ENCODE data around the gene RAMAC. TPM values are rescaled to one million over a fixed set of nuclear protein-coding genes. Genes with fewer than 3 reads are reported as not detected.

The RAMAC gene
- polyA plus RNA-seq, 1 of the 3 experiments (the other 2 are of a cell fraction), result 25.9 TPM

DNA sequence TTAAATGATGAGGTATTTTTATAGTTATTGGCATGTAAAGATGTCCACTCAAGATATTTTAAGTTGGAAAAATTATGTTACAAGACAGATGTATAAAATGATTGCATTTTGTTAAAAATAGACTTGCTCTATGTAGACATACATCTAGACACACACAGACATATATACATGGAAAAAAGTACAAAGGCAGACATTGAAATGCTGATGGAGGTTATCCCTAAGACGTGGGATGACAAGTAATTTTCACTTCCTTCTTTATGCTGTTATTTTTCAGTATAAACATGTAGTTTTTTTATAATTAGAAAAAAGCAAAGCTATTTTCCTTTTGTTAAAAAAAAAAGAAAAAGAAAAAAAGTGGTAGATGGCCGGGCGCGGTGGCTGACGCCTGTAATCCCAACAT lies 40.7 kb upstream of the RAMAC start:
- Histone ChIP-seq H3K27me3 (ENCODE audit: insufficient read depth) (no peaks in the 10 kb centered on the region), H3K9me2 (no peaks in the 10 kb centered on the region), H3K9me3 (no peaks in the 10 kb centered on the region), H3F3A (replicated peaks; ENCODE audit: insufficient read depth) (no peaks in the 10 kb centered on the region), H3K4me3 (ENCODE audit: low read depth in 2 of 2, low read length in 1 of 2) (no peak overlapping the region), H4K20me1 (ENCODE audit: insufficient read depth) (no peaks in the 10 kb centered on the region), H3K79me2 (ENCODE audit: insufficient read depth) (no peaks in the 10 kb centered on the region), H3K9ac (no peak overlapping the region), H3K27ac (ENCODE audit: low read depth in 2 of 2, low read length in 1 of 2) (no peak overlapping the region), H3K4me1 (ENCODE audit: control insufficient read depth in 1 of 2, insufficient read depth in 2 of 2, low read depth in 1 of 2, low read length in 1 of 2) (no peaks in the 10 kb centered on the region), H3K36me3 (replicated peaks in 1 of 2; ENCODE audit: control insufficient read depth in 1 of 2, insufficient read depth in 2 of 2, low read length in 1 of 2) (no peaks in the 10 kb centered on the region), H2AFZ (ENCODE audit: low read depth) (no peak overlapping the region), H3K4me2 (no peak overlapping the region)
- CTCF ChIA-PET, result no interaction called here
- no peak for DNase-seq
- TF ChIP-seq, protein P1, sequence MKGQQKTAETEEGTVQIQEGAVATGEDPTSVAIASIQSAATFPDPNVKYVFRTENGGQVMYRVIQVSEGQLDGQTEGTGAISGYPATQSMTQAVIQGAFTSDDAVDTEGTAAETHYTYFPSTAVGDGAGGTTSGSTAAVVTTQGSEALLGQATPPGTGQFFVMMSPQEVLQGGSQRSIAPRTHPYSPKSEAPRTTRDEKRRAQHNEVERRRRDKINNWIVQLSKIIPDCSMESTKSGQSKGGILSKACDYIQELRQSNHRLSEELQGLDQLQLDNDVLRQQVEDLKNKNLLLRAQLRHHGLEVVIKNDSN (IDR thresholded peaks at IDR 0.05; ENCODE audit: borderline replicate concordance, low read depth), result no peak
- POLR2A ChIA-PET, result no interaction called here
- WGBS (ENCODE audit: low lambda C conversion rate), result 92% methylated on average over 5 of the region's 5 CpGs

DNA sequence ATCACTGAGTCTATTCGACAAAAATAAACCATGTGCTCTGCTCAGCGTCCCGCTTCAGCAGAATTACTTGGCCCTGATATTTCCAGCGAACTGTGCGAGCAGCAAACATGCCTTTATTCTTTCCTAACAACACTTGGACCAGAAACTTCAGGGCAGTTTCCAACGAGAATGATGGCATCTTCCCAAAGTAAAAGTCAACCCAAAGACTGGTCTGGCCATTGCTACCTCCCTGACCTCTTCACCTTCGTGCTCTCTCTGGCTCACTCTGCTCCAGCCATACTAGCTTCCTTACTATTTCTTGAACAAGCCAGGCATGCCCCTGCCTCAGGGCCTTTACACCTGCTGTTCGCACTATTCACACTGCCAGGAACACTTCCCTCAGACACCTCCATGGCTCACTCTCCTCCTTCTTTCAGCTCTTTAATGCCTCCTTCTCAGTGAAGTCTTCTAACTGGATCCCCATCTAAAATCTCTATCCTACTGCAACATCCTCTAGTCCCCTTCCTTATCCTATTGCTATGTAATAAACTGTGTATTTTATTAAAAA lies 39.8 kb upstream of the RAMAC start:
- no peaks in the 10 kb centered on the region for H4K20me1 ChIP-seq (ENCODE audit: insufficient read depth)
- H3F3A ChIP-seq (replicated peaks; ENCODE audit: insufficient read depth), result no peaks in the 10 kb centered on the region
- CTCF ChIA-PET, result no interaction called here
- H2AFZ ChIP-seq (ENCODE audit: low read depth), result no peak overlapping the region
- TF ChIP-seq, protein P1 (IDR thresholded peaks at IDR 0.05; ENCODE audit: borderline replicate concordance, low read depth), result no peak
- no peak for TF ChIP-seq MEF2A (IDR thresholded peaks at IDR 0.05; ENCODE audit: borderline replicate concordance, low read depth)
- no peak for TF ChIP-seq ELF1 (IDR thresholded peaks at IDR 0.05)
- TF ChIP-seq FOXJ3 (CRISPR knock-in tag; IDR thresholded peaks at IDR 0.05), result no peak
- no peak for TF ChIP-seq RAD21 (IDR thresholded peaks at IDR 0.05; ENCODE audit: low read length)
- no peak for DNase-seq
- no peaks in the 10 kb centered on the region for H3K9me2 ChIP-seq
- H3K36me3 ChIP-seq (replicated peaks in 1 of 2; ENCODE audit: control insufficient read depth in 1 of 2, insufficient read depth in 2 of 2, low read length in 1 of 2), result no peaks in the 10 kb centered on the region
- no peaks in the 10 kb centered on the region for H3K27me3 ChIP-seq (ENCODE audit: insufficient read depth)
- H3K4me2 ChIP-seq, result no peak overlapping the region
- no peaks in the 10 kb centered on the region; a peak in 1 of 4 replicates for H3K4me1 ChIP-seq (ENCODE audit: control insufficient read depth in 1 of 2, insufficient read depth in 2 of 2, low read depth in 1 of 2, low read length in 1 of 2)
- WGBS (ENCODE audit: low lambda C conversion rate), result 78% methylated on average over 8 of the region's 8 CpGs
- POLR2A ChIA-PET, result no interaction called here
- H3K27ac ChIP-seq (ENCODE audit: low read depth in 2 of 2, low read length in 1 of 2), result no peak overlapping the region
- no peaks in the 10 kb centered on the region for H3K79me2 ChIP-seq (ENCODE audit: insufficient read depth)
- no peak overlapping the region for H3K4me3 ChIP-seq (ENCODE audit: low read depth in 2 of 2, low read length in 1 of 2)
- H3K9ac ChIP-seq, result no peak overlapping the region
- H3K9me3 ChIP-seq, result no peaks in the 10 kb centered on the region

DNA sequence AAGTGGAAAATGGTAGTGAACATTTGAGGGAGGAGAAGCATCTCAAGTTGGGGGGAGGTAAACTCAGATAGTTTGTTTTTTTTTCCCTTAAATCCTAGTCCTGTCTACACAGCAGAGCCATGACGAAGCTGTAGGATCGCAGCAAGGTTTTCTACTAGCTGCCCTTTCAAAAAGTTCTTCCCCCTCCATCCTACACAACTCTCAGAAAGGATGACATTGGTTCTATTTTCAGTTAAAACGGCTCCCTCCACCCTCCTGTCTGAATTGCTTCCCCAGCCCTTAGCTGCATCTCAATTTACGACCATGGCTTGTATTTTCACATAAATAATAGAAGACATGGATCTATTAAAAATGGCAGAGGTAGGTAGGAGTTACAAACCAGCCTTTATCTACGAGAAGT lies 35.7 kb upstream of the RAMAC start:
- POLR2A ChIA-PET, result no interaction called here

More for the DNA sequence above, 35.7 kb upstream of the RAMAC start:
- Histone ChIP-seq H3K4me2 (no peak overlapping the region), H3K9ac (no peak overlapping the region), H3K36me3 (replicated peaks in 1 of 2; ENCODE audit: control insufficient read depth in 1 of 2, insufficient read depth in 2 of 2, low read length in 1 of 2) (no peaks in the 10 kb centered on the region), H3K27me3 (ENCODE audit: insufficient read depth) (no peaks in the 10 kb centered on the region), H3K9me2 (no peaks in the 10 kb centered on the region), H3F3A (replicated peaks; ENCODE audit: insufficient read depth) (no peaks in the 10 kb centered on the region), H3K4me1 (ENCODE audit: control insufficient read depth in 1 of 2, insufficient read depth in 2 of 2, low read depth in 1 of 2, low read length in 1 of 2) (peaks cover 0 to 5% of the 10 kb centered on the region in 2 experiments; a peak in 1 of 4 replicates), H3K9me3 (no peaks in the 10 kb centered on the region), H3K4me3 (ENCODE audit: low read depth in 2 of 2, low read length in 1 of 2) (no peak overlapping the region), H4K20me1 (ENCODE audit: insufficient read depth) (no peaks in the 10 kb centered on the region), H3K27ac (ENCODE audit: low read depth in 2 of 2, low read length in 1 of 2) (no peak overlapping the region), H3K79me2 (ENCODE audit: insufficient read depth) (no peaks in the 10 kb centered on the region), H2AFZ (ENCODE audit: low read depth) (no peak overlapping the region)
- DNase-seq, result no peak
- CTCF ChIA-PET, result no interaction called here
- no peak for TF ChIP-seq GABPA (IDR thresholded peaks at IDR 0.05; ENCODE audit: low read depth)
- 97% methylated on average over 5 of the region's 5 CpGs for WGBS (ENCODE audit: low lambda C conversion rate)

All from SK-N-SH (cell line).